Tibial artery (tissue), 4 donors: Measurements from ENCODE around the gene ST8SIA6.
"Not testable (repeated sequence)": the region's sequence is repeated elsewhere in the genome, so short reads cannot be mapped to it uniquely, and the experiment has no call there.

Experiments used
- DNase-seq, 2 donors: peaks; one replicate each; pipeline ENCODE4 v3.0.0-alpha.2; 2019
- H3K27ac ChIP-seq, 2 donors: fragments of 200-600 bp; sonication (generic) in 1 of 2; 1 replicate in 1 of 2; 2 replicates in 1 of 2; pipeline ENCODE4 v1.5.1; 2018 to 2019; ENCODE audit warnings: mild to moderate bottlenecking in 1 of 2
- H3K27me3 ChIP-seq, 2 donors: fragments of 200-600 bp; sonication (generic) in 1 of 2; one replicate each; pipeline versions ENCODE4 v1.5.1 to v1.6.0; 2016 to 2019
- H3K36me3 ChIP-seq, 3 donors: fragments of 200-600 bp; sonication (generic) in 2 of 3; one replicate each; pipeline ENCODE4 v1.5.1; 2016 to 2019; ENCODE audit warnings: mild to moderate bottlenecking in 2 of 3
- H3K4me1 ChIP-seq, 4 donors: fragments of 200-600 bp; sonication (generic) in 2 of 4; 1 replicate in 3 of 4; 2 replicates in 1 of 4; pipeline ENCODE4 v1.5.1; 2016 to 2019
- H3K4me3 ChIP-seq, 2 donors: fragments of 200-600 bp; sonication (generic) in 1 of 2; 1 replicate in 1 of 2; 2 replicates in 1 of 2; pipeline ENCODE4 v1.5.1; 2018 to 2019; ENCODE audit warnings: mild to moderate bottlenecking in 2 of 2
- H3K9me3 ChIP-seq, 3 donors: fragments of 200-600 bp; sonication (generic) in 1 of 3; one replicate each; pipeline ENCODE4 v1.5.1; 2016 to 2019
- CTCF ChIP-seq, 2 experiments: fragments of 200-600 bp in 1 of 2; fragments of 450-650 bp in 1 of 2; IDR thresholded peaks; one replicate each; pipeline ENCODE4 v1.5.1; 2017 to 2019; ENCODE audit warnings: antibody characterized with exemption in 2 of 2, mild to moderate bottlenecking in 1 of 2, moderate library complexity in 1 of 2
- intact Hi-C: fragments of 100-400 bp; cut with DNase I; formaldehyde crosslinking; loops from one replicate; pipeline ENCODE4 v1.15.0; 2023; ENCODE audit warnings: low total_unique reads

ST8SIA6 gene

GRCh38 chr10:17410907-17411306 is 43.5 kb downstream of the ST8SIA6 start:
- intact Hi-C loops = no loop called here
- Histone ChIP-seq H3K27ac (no peak overlapping the region), H3K27me3 (no peaks in the 10 kb centered on the region), H3K36me3 (no peaks in the 10 kb centered on the region), H3K4me3 (no peak overlapping the region), H3K9me3 (no peaks in the 10 kb centered on the region), H3K4me1 (no peaks in the 10 kb centered on the region)
- no peak for DNase-seq
- no peak for TF ChIP-seq CTCF (IDR thresholded peaks at IDR 0.05)

- no peaks in the 10 kb centered on the region for H3K27me3 ChIP-seq
- intact Hi-C loops = no loop called here
- TF ChIP-seq CTCF (IDR thresholded peaks at IDR 0.05) = peak; percentile 12 to 32
- no peak overlapping the region for H3K4me3 ChIP-seq
- H3K36me3 ChIP-seq = no peaks in the 10 kb centered on the region
- H3K27ac ChIP-seq = no peak overlapping the region
- no peaks in the 10 kb centered on the region for H3K9me3 ChIP-seq
- DNase-seq = no peak
- H3K4me1 ChIP-seq = no peaks in the 10 kb centered on the region
Measured at GRCh38 chr10:17409170-17409733, 45.1 kb downstream of the ST8SIA6 start.

DNA sequence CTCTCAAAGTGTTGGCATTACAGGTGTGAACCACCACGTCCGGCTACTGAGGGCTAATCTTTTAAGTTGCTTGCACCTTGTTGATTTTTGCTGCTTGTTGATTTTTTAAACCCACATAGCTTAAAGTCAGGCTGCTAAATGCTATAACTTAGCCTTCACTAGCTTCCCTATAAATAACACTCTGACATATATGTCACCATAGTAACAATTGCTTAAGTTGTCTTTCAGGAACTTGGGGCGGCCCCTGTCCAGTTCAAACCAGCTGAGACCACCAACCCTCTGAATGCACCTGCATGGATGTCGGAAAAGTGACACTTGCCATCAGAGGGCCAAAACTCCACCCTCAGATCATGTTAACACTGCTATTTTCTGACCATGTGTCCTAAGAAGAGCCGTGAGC is 47.3 kb downstream of the ST8SIA6 start:
- H3K27me3 ChIP-seq = no peaks in the 10 kb centered on the region
- intact Hi-C loops = no loop called here
- no peaks in the 10 kb centered on the region for H3K9me3 ChIP-seq
- no peak for TF ChIP-seq CTCF (IDR thresholded peaks at IDR 0.05)
- no peaks in the 10 kb centered on the region for H3K36me3 ChIP-seq
- H3K4me1 ChIP-seq = no peaks in the 10 kb centered on the region
- H3K27ac ChIP-seq = no peak overlapping the region
- no peak overlapping the region for H3K4me3 ChIP-seq
- no peak for DNase-seq

DNA sequence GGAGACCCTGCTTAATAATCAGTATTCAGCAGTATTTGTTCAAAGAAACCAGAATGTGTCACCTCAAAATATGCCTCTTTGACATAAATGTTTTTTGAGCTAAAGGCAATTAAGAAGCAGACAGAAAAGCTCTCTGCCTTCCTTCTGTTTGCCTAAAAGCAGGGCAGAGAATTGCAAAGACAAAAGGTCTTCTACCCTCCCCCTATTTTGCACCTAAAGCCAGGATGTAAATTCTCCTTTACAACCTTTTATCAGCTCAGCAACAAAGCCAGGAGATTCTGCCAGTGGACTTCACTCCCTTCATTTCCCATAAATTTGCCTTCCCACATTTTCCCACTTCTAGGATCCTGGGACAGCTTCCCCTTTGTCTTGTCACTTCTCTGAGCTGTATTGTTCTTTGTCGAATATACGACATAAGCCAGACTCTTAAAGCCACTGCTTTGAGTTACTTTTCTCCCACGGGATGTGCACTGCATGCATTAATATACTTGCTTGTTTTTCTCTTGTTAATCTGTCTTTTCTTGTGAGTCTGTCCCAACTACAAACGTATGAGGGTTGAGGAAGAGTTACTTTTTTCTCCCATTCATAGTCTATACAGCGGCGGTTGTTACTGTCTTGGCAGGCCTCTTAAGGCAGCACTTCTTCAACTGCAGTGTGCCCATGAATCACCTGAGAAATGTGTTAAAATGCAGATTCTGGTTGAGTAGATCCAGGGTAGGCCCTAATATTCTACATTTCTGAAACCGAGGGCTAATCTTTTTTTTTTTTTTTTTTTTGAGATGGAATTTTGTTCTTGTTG is 48.2 kb downstream of the ST8SIA6 start:
- no peak for DNase-seq
- Histone ChIP-seq H3K27ac (no peak overlapping the region), H3K9me3 (no peaks in the 10 kb centered on the region), H3K27me3 (no peaks in the 10 kb centered on the region), H3K36me3 (no peaks in the 10 kb centered on the region), H3K4me3 (no peak overlapping the region), H3K4me1 (no peaks in the 10 kb centered on the region)
- intact Hi-C loops = no loop called here
- TF ChIP-seq CTCF (IDR thresholded peaks at IDR 0.05) = no peak

DNA sequence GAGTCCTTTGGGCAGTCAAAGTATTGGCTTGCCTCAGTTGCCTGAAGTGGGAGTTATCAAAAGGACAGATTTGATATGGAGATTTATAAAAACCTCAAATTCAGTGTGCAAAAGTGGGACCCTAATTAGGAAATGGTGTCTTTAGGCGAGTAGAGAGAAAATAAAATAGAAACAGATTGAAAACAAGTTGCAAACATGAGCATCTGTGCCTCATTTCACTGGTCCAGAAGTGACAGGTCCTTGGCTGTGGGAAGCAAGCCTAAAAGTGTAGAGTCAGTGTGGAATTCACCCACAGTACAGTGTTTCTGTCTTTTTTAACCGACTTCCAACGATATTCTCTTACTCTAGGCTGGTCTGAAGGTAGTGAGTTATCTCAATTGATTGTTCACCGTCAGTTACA is 51.2 kb downstream of the ST8SIA6 start:
- TF ChIP-seq CTCF (IDR thresholded peaks at IDR 0.05) = no peak
- Histone ChIP-seq H3K9me3 (no peaks in the 10 kb centered on the region), H3K4me1 (no peaks in the 10 kb centered on the region), H3K27ac (no peak overlapping the region), H3K36me3 (no peaks in the 10 kb centered on the region), H3K4me3 (no peak overlapping the region), H3K27me3 (no peaks in the 10 kb centered on the region)
- intact Hi-C loops = no loop called here
- DNase-seq = no peak

DNA sequence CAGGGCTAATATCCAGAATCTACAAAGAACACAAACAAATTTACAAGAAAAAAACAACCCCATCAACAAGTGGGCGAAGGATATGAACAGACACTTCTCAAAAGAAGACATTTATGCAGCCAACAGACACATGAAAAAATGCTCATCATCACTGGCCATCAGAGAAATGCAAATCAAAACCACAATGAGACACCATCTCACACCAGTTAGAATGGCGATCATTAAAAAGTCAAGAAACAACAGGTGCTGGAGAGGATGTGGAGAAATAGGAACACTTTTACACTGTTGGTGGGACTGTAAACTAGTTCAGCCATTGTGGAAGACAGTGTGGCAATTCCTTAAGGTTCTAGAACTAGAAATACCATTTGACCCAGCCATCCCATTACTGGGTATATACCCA is 52.4 kb downstream of the ST8SIA6 start:
- H3K4me1 ChIP-seq, DNase-seq, intact Hi-C loops, H3K27me3 ChIP-seq, H3K36me3 ChIP-seq, H3K9me3 ChIP-seq, H3K27ac ChIP-seq, H3K4me3 ChIP-seq: not testable (repeated sequence)
